ENCODE measurements around the gene FAM210A.
"Not testable (repeated sequence)": the region's sequence is repeated elsewhere in the genome, so short reads cannot be mapped to it uniquely, and the experiment has no call there.

FAM210A gene

GRCh38 chr18:13700153-13700552 lies 26.2 kb downstream of the FAM210A start:
- no peak for DNase-seq

GRCh38 chr18:13696961-13697360 lies 29.4 kb downstream of the FAM210A start:
- DNase-seq, result no peak

- not testable (repeated sequence) for DNase-seq
Observed at GRCh38 chr18:13695337-13695736, 31.0 kb downstream of the FAM210A start.

- not testable (repeated sequence) for DNase-seq
Observed at GRCh38 chr18:13690060-13690459, 36.3 kb downstream of the FAM210A start.

GRCh38 chr18:13688191-13689136 lies 37.9 kb downstream of the FAM210A start:
- no peak for DNase-seq

GRCh38 chr18:13684546-13684945 lies 41.8 kb downstream of the FAM210A start:
- DNase-seq, result no peak

- no peak for DNase-seq
Observed at GRCh38 chr18:13681701-13682100, 44.7 kb downstream of the FAM210A start.

GRCh38 chr18:13680612-13681011 lies 45.7 kb downstream of the FAM210A start:
- DNase-seq, result no peak

GRCh38 chr18:13677350-13677749 lies 49.0 kb downstream of the FAM210A start:
- not testable (repeated sequence) for DNase-seq

- no peak for DNase-seq
Observed at GRCh38 chr18:13676471-13676870, 49.9 kb downstream of the FAM210A start.

GRCh38 chr18:13672657-13673056 lies 53.7 kb downstream of the FAM210A start:
- no peak for DNase-seq

- DNase-seq, result no peak
Observed at GRCh38 chr18:13661779-13662256, 64.5 kb downstream of the FAM210A start.

GRCh38 chr18:13661051-13661778 lies 65.1 kb downstream of the FAM210A start:
- no peak for DNase-seq

- no peak for DNase-seq
Observed at GRCh38 chr18:13660510-13660909, 65.8 kb downstream of the FAM210A start.

GRCh38 chr18:13658436-13659204 lies 67.7 kb downstream of the FAM210A start:
- no peak for DNase-seq

- DNase-seq, result no peak
Observed at GRCh38 chr18:13657974-13658373, 68.4 kb downstream of the FAM210A start.

GRCh38 chr18:13653746-13654433 lies 72.5 kb downstream of the FAM210A start:
- no peak for DNase-seq

- DNase-seq, result no peak
Observed at GRCh38 chr18:13649397-13650390, 76.7 kb downstream of the FAM210A start.

- DNase-seq, result no peak
Observed at GRCh38 chr18:13647761-13648160, 78.6 kb downstream of the FAM210A start.

- no peak for DNase-seq
Observed at GRCh38 chr18:13646633-13647032, 79.7 kb downstream of the FAM210A start.

- DNase-seq, result no peak
Observed at GRCh38 chr18:13645093-13645492, 81.3 kb downstream of the FAM210A start.

Measured in activated gamma-delta T cell treated with Interleukin-2 at 50 U/mL for 16 hours (primary cell).